Stomach (tissue), 9 donors: ENCODE results near the gene SEMA3A. TPM values are rescaled to one million over a fixed set of nuclear protein-coding genes. Genes with fewer than 3 reads are reported as not detected.

Experiments used
- DNase-seq, 2 donors: peaks; one replicate each; pipeline versions ENCODE4 v3.0.0 to v3.0.0-alpha.2; 2013 to 2019
- H3K27ac ChIP-seq, 5 donors: fragments of 200-600 bp in 4 of 5; sonication (generic) in 4 of 5; one replicate each; pipeline ENCODE4 v1.5.1; 2013 to 2019; ENCODE audit warnings: mild to moderate bottlenecking in 1 of 5, moderate library complexity in 1 of 5
- H3K27me3 ChIP-seq, 3 donors: fragments of 200-600 bp; sonication (generic); one replicate each; pipeline ENCODE4 v1.5.1; 2017 to 2019; ENCODE audit warnings: mixed run types in 1 of 3
- H3K36me3 ChIP-seq, 4 donors: fragments of 200-600 bp; sonication (generic); 1 replicate in 3 of 4; 2 replicates in 1 of 4; pipeline ENCODE4 v1.5.1; 2016 to 2019
- H3K4me1 ChIP-seq, 4 donors: fragments of 200-600 bp; sonication (generic); one replicate each; pipeline ENCODE4 v1.5.1; 2016 to 2019
- H3K4me3 ChIP-seq, 4 donors: fragments of 200-600 bp; sonication (generic) in 3 of 4; one replicate each; pipeline ENCODE4 v1.5.1; 2016 to 2019; ENCODE audit warnings: mild to moderate bottlenecking in 1 of 4
- H3K9me3 ChIP-seq, 4 donors: fragments of 200-600 bp; sonication (generic); one replicate each; pipeline ENCODE4 v1.5.1; 2016 to 2019
- EP300 ChIP-seq: sonication (generic); formaldehyde crosslinking; IDR thresholded peaks from one replicate; pipeline ENCODE4 v1.6.1; 2017; ENCODE audit warnings: antibody characterized with exemption
- POLR2A ChIP-seq, 4 donors: fragments of 450-650 bp; IDR thresholded peaks; one replicate each; pipeline ENCODE4 v1.6.1; 2016; ENCODE audit warnings: antibody characterized with exemption in 4 of 4, control low read depth in 2 of 4, mild to moderate bottlenecking in 1 of 4, moderate library complexity in 1 of 4
- POLR2AphosphoS5 ChIP-seq, 3 donors: sonication (generic); formaldehyde crosslinking; IDR thresholded peaks; one replicate each; pipeline ENCODE4 v1.6.1; 2016; ENCODE audit warnings: antibody characterized with exemption in 3 of 3
- WGBS, 5 donors: extraction: QIAGEN DNeasy Blood & Tissue Kit in 3 of 5; methylation state at CpG; one replicate each; pipeline versions ENCODE4 v1.1.5 to v1.1.7; 2013 to 2018; 5-methylcytosine and 5-hydroxymethylcytosine counted together
- intact Hi-C: fragments of 100-400 bp; cut with DNase I; formaldehyde crosslinking; loops from one replicate; pipeline ENCODE4 v1.15.1; 2023; ENCODE audit warnings: low total_unique reads
- polyA plus RNA-seq, 3 donors: library from polyadenylated mRNA; stranded (reverse); fragments of 200-250 nt; gene quantifications; one replicate each; pipeline ENCODE4 v1.2.3, GENCODE V29; 2013
- total RNA-seq, 5 donors: library from RNA; depleted of rRNA; stranded (reverse); fragments of >200 nt; gene quantifications; one replicate each; pipeline versions ENCODE4 v1.1.0 to v1.2.3, GENCODE V29; 2014 to 2016
- TF ChIP-seq, protein P1 (sequence below), 7 experiments: fragments of 450-650 bp in 4 of 7; fragments of 200-600 bp in 3 of 7; sonication (generic) in 3 of 7; IDR thresholded peaks; one replicate each; pipeline ENCODE4 v1.5.1; 2016 to 2019; ENCODE audit warnings: antibody characterized with exemption in 7 of 7, control low read depth in 2 of 7, mild to moderate bottlenecking in 1 of 7
- donor health status: healthy with polysubstance abuse.
- donor health status: Bipolar disorder and iron deficiency.
- donor health status: healthy.

SEMA3A gene
- total and polyA plus RNA-seq, 8 donors: 0.31 to 34.8 (median 2.8) TPM

DNA sequence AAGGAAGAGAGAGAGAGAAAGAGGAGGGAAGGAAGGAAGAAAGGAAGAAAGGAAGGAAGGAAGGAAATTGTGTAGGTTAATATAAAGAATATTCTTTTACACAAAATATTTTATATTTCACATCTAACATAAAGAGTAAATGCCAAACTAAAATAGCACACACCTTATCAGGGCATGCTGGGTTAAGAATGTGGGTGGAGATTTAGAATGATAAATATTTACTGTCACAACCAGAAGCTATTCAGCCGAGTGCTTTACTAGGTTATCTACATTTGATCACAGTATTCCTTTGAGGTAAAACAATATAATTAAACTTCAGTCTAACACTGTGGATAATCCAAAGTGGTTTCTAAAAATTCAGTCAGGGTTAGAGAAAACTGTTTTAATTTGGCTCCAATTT, 103.3 kb downstream of the SEMA3A start:
- intact Hi-C loops: no loop called here
- Histone ChIP-seq H3K27me3 (no peaks in the 10 kb centered on the region), H3K36me3 (no peaks in the 10 kb centered on the region), H3K27ac (no peak overlapping the region), H3K9me3 (no peaks in the 10 kb centered on the region), H3K4me1 (peaks cover 0 to 14% (median 7%) of the 10 kb centered on the region in 4 donors), H3K4me3 (no peak overlapping the region)
- TF ChIP-seq POLR2A (IDR thresholded peaks at IDR 0.05): no peak
- TF ChIP-seq POLR2AphosphoS5 (IDR thresholded peaks at IDR 0.05): no peak
- TF ChIP-seq, protein P1, sequence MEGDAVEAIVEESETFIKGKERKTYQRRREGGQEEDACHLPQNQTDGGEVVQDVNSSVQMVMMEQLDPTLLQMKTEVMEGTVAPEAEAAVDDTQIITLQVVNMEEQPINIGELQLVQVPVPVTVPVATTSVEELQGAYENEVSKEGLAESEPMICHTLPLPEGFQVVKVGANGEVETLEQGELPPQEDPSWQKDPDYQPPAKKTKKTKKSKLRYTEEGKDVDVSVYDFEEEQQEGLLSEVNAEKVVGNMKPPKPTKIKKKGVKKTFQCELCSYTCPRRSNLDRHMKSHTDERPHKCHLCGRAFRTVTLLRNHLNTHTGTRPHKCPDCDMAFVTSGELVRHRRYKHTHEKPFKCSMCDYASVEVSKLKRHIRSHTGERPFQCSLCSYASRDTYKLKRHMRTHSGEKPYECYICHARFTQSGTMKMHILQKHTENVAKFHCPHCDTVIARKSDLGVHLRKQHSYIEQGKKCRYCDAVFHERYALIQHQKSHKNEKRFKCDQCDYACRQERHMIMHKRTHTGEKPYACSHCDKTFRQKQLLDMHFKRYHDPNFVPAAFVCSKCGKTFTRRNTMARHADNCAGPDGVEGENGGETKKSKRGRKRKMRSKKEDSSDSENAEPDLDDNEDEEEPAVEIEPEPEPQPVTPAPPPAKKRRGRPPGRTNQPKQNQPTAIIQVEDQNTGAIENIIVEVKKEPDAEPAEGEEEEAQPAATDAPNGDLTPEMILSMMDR (IDR thresholded peaks at IDR 0.05): no peak
- TF ChIP-seq EP300: no peak
- DNase-seq: no peak
- WGBS, 5 donors: 13 to 22% (median 16%) methylated on average over 1 of the region's 1 CpG

DNA sequence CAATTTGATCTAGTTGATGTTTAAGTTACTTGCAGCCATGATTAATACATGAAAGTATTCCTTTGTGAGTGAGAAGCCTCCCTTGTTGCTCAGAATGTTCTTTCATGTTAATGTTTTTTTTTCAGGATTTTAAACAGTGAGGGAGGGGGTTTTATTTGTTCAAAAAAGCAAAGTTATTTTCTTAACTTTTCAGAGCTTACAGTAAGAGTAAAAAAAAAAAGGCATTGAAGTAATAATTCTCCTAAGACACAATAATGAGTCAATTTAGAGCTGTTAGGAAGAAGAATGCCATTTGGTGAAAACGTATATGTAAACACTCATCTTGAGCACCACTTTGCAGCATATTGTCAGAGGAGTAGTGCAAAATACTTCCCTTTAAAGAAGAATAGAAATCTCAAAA, 105.8 kb downstream of the SEMA3A start:
- DNase-seq: no peak
- no peaks in the 10 kb centered on the region for H3K27me3 ChIP-seq
- H3K36me3 ChIP-seq: no peaks in the 10 kb centered on the region
- H3K4me3 ChIP-seq: no peak overlapping the region
- H3K27ac ChIP-seq: no peak overlapping the region
- TF ChIP-seq EP300: no peak
- no peak for TF ChIP-seq POLR2AphosphoS5 (IDR thresholded peaks at IDR 0.05)
- TF ChIP-seq POLR2A (IDR thresholded peaks at IDR 0.05): no peak
- TF ChIP-seq, protein P1 (IDR thresholded peaks at IDR 0.05): no peak
- H3K9me3 ChIP-seq: no peaks in the 10 kb centered on the region
- 59 to 74% (median 63%) methylated on average over 1 of the region's 1 CpG for WGBS, 5 donors
- peaks cover 0 to 14% (median 7%) of the 10 kb centered on the region in 4 donors for H3K4me1 ChIP-seq
- intact Hi-C loops: no loop called here

DNA sequence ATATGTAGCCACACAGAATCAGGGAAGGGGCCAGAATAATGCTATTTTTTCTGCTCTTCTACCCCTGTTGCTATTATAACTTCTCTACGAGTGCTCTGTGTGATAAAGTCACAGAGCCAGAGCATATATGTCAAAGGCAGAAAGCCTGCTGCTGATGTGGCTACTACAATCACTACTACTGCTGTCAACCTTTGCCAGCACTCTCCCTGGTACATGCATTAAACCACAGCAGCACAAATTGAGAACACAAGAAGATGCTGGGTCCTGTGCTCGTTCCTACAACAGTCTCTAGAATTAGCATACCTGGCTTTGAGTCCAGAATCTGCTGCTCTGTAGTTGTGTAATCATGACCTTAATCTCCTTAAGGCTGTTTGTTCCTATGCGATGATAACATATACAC, 108.6 kb downstream of the SEMA3A start:
- no peak overlapping the region for H3K27ac ChIP-seq
- no peaks in the 10 kb centered on the region for H3K4me1 ChIP-seq
- H3K4me3 ChIP-seq: no peak overlapping the region
- no peaks in the 10 kb centered on the region for H3K27me3 ChIP-seq
- TF ChIP-seq EP300 (no peak), POLR2A (IDR thresholded peaks at IDR 0.05) (no peak), POLR2AphosphoS5 (IDR thresholded peaks at IDR 0.05) (no peak)
- TF ChIP-seq, protein P1 (IDR thresholded peaks at IDR 0.05): no peak
- no peaks in the 10 kb centered on the region for H3K36me3 ChIP-seq
- H3K9me3 ChIP-seq: no peaks in the 10 kb centered on the region
- 66 to 76% (median 70%) methylated on average over 3 of the region's 3 CpGs for WGBS, 5 donors
- intact Hi-C loops: no loop called here
- no peak for DNase-seq

DNA sequence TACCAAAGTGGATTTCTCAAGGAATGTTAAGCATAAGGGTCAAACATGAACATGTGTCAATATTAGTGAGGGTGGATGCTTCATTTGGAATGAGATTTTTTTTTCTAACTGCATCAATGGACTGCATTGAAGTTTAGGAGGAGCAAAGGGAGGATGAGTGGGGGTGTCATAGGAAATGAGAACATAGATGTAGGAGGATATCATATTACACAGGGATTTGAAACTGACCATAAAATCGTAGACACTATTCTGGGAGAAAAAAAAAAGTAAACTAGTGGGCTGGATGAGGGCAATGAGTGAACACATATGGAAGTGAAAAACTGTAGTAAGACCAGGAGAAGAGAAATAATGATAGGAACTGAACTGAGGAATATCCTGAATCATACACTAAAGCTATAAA, 109.4 kb downstream of the SEMA3A start:
- no peak for DNase-seq
- intact Hi-C loops: no loop called here
- TF ChIP-seq, protein P1 (IDR thresholded peaks at IDR 0.05): no peak
- TF ChIP-seq EP300 (no peak), POLR2AphosphoS5 (IDR thresholded peaks at IDR 0.05) (no peak), POLR2A (IDR thresholded peaks at IDR 0.05) (no peak)
- H3K9me3 ChIP-seq: no peaks in the 10 kb centered on the region
- H3K4me1 ChIP-seq: no peaks in the 10 kb centered on the region
- H3K36me3 ChIP-seq: no peaks in the 10 kb centered on the region
- WGBS, 5 donors: 10 to 39% (median 26%) methylated on average over 1 of the region's 1 CpG
- H3K27me3 ChIP-seq: no peaks in the 10 kb centered on the region
- no peak overlapping the region for H3K27ac ChIP-seq
- H3K4me3 ChIP-seq: no peak overlapping the region
